Stimulated activated CD8-positive, alpha-beta memory T cell treated with anti-CD3 and anti-CD28 coated beads, Interleukin-15, amount 100 ng/mL, for 48 hours (primary cell): ENCODE data around the gene SP110.

Source experiments
- DNase-seq, 2 donors: peaks; one replicate each; pipeline ENCODE4 v3.0.0-alpha.2; 2020; ENCODE audit warnings: low read depth in 2 of 2

The SP110 gene

GRCh38 chr2:230170532-230170931 is 49.3 kb downstream of the SP110 start:
- no peak for DNase-seq

DNA sequence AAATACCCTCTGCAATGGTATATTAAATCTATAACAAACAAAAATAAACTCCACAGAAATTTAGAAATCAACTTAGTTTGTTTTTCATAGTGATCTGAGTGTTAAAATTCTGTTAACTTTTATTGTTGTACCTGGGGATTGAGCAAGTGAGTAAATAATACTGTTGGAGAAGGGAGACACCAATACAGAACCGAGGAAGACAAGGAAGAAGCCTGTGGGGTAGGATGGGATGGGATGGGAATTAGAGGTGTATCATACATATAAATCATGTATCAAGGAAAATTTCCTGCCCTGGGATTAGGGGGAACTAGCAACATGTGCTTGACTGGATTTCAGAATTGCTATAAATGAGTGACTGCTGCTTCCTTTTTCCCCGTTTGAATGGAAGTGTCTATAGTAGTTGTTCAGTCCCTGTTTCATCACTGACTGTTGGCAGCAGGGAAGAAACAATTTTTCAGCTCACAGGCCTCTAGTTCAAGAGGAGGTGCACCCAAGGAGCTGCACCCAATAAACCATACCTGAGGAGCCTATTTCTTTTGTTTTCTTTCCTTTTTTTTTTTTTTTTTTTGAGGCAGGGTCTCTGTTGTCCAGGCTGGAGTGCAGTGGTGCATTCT is 53.1 kb downstream of the SP110 start:
- no peak for DNase-seq

DNA sequence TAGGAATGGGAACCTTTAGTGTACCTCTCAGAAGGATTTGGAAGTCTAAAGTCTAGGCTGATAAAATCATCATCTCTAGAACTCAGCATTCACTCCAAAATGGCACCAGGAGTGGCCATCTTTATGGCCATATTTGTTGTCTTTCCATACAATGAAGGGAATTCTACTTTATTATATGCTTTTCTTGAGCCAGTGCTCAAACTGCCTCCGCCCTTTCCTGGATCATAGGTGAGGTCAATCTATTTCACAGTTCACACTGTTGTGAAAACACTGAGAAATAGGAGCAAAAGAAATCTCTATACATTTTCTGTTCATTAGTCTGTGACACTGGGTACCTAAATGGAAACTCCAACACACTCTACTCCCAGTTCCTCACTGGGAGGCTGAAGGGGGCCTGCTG is 55.6 kb downstream of the SP110 start:
- DNase-seq = no peak

DNA sequence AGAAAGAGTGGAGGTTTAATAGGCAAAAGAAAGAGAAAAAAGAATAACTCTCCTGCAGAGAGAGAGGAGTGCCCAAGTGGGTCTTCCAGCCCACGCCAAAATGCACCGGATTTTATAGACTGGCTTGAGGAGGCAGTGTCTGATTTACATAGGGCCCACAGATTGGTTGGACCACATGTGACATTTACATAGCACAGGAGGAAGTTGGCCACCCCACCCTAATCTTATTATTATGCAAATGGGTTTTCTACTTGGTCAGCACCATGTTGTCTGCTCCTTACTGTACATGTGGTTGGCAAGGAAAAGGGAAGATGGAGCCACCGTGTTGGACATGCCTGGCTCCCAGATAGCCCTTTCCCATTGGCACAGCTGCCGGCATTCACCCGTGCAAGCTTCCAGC is 56.8 kb downstream of the SP110 start:
- no peak for DNase-seq

DNA sequence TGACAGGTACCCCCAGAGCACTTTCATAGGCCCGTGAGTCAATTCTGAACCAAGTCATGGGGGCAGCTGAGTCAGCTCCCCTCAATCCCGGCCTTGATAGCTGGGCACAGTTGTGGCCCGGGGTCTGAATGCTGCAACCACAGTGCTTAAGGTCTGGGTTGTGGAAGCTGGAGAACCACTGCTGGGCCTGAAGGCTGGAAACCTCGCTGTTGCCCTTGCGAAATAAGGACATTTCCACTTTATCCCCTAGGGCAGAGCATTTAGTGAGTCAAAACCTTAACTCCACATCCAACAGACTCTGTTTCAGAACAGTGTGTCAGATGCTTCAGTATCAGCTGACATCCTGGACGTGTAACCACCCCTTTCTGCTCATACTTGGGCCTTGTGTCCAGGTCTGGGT is 58.6 kb downstream of the SP110 start:
- peak in 1 of 2 donors; percentile 10 for DNase-seq

GRCh38 chr2:230160112-230160660 is 59.6 kb downstream of the SP110 start:
- DNase-seq = peak in 1 of 2 donors; percentile 8

GRCh38 chr2:230158468-230158867 is 61.3 kb downstream of the SP110 start:
- no peak for DNase-seq

DNA sequence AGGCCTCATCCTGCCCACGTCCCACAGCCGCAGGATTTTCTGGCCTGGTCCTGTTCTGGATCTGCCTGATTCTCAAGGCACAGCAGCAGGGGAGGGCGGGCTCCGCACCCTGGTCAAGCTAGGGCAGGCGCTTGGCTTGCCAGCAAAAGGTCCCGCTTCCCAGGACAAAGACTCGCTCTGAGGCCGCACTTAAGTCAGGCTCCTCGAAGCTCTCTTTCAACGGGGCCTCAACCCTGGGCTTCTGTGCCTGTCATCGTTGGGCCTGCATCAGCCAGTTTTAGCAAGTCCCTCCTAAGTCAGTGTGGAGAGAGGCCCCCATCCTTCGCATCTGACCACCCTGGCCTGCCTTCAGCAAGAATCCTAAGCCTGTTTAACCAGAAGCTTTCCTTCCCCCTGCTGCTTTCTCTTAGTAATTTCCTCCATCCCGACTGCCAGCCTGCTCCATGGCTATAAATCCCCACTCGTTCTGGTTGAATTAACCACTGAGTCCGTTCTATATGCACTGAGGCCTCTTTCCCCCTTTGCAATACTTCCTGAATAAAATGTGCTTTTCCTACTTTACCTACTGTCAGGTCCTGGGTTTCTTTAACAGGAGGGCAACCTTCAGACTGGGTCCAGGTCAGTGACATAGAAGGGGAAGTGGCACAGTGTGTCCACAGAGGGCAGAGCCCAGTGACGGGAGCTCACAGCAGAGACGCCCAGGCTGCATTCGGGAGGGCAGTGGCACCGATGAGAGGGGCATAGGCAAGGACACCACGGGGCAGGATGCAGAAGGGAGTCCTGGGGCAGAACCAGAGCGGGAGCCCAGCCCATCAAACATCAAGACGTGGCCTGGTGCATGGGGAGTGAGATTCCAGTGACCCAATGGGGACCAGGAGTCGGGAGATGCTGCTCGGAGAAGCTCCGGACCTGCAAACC is 62.7 kb downstream of the SP110 start:
- no peak for DNase-seq

- DNase-seq = peak; percentile 7 to 36
Measured at GRCh38 chr2:230155359-230155758, 64.4 kb downstream of the SP110 start.

DNA sequence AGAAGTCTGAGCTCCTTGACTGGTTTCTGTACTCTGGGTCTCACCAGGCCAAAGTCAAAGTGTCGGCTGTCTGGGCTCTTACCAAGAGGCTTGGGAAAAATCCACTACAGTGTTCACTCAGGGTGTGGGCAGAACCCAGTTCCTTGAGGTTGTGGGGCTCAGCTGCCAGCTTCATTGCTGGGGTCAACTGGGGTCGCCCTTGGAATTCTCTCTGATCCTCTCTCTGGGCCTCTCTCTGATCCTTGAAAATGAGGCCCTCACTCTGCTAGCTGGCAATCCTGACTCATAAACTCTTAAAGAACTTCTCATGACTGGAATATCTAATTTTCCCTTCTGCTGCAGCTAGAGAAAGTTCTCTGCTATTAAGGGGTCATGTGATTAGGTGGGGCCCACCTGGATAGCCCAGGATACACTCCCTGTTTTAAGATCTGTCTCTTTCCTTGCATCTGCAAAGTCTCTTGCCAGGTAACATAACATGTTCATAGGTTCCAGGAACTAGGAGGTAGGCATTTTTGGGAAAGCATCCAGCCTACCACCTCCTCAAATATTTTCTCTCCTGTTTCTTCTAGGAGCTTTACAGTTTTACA is 66.3 kb downstream of the SP110 start:
- DNase-seq = no peak

GRCh38 chr2:230152334-230152733 is 67.5 kb downstream of the SP110 start:
- no peak for DNase-seq

GRCh38 chr2:230144355-230144754 is 75.4 kb downstream of the SP110 start:
- DNase-seq = no peak

DNA sequence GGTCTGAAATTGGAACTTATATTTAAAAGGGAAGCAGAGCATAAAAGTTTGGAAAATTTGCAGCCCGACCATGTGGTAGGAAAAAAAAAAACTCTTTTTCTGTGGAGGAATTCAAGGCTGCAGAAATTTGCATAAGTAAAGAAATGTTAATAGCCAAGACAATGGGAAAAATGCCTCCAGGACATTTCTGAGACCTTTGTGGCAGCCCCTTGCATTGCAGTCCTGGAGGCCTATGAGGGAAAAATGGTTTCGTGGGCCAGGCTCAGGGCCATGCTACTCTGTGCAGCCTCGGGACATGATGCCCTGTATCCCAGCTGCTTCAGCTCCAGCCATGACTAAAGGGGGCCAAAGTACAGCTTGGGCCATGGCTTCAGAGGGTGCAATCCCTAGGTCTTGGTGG is 79.1 kb downstream of the SP110 start:
- DNase-seq = no peak

- no peak for DNase-seq
Measured at GRCh38 chr2:230137902-230138539, 81.8 kb downstream of the SP110 start.

DNA sequence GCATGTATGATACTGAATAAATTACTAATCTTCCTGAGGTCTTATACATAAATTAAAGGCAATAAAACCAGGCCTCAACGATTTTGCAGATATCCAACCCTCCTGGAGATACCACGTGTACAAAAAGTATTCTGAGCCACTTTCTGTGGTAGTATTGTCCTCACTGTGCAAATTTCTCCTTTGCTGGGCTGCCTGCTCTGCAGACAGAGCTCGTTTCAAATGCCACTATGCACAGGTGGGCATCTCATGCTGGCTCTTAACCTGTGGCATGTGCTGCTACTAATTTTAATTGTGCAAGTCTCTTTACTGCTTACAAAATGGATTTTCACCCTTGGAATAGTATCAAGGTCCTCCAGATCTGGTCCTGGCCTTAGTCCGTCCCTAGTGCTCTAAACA is 84.7 kb downstream of the SP110 start:
- DNase-seq = no peak

DNA sequence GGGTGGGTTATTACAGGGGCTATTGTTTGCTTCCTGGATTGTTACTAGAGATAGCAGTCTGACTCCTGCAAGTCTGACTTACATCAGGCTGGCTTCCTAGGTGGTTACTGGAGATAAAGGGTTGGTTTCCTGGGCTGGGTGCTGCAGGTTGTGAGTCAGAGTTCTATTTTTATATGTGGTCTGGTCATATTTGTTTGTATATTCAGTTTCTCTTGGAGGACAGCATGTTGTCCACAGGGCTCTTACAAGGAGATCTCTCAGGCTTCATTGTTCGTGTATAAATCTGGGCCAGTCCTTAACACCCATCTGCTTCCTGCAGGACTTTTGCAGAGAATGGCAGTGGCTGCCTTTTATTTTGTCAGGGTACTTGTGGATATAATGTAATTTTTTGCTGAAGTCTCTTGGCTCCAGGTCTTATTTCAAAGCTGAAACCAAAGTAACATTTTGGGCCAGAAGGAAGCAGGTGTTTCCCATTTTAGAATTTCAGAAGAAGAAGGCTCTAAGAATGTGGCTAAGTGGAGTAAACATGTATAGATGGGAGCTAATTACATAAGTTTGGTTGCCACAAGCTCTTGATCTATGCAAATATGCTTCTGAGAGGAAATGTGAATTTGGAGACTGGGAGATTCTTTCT is 85.2 kb downstream of the SP110 start:
- no peak for DNase-seq

- DNase-seq = no peak
Measured at GRCh38 chr2:230131366-230131765, 88.4 kb downstream of the SP110 start.

DNA sequence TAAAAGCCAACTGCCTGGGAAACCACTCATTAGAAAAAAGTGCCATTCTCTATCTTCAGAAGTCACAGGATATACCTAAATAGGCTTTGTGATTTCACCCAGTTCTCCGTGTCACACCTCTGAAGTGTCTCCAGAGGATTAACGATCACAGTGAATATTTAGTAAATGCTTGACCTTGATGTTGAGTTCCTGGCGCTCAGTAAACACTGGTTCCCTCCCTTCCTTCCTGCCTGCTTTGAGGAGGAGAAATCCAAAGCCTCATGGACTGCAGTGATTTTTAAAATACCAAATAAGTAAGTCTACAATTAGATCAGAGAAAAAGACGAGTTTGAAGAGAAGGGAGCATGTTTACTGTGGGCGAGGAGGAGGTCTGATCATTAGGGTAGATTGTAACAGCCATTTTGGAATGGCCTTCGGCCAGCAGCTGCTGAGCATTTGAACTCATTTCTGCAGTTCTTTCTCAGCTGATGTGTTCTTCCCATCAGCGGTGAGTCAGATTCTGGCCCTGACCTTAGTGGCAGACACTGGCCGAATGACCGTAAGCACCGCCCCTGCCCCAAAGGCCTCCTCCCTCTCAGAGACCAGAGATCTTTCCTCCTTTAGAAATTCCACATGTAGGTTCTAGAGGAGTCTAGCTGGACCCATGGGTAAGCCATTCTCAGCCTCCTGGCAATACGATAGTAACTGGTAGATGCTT is 89.0 kb downstream of the SP110 start:
- DNase-seq = no peak

DNA sequence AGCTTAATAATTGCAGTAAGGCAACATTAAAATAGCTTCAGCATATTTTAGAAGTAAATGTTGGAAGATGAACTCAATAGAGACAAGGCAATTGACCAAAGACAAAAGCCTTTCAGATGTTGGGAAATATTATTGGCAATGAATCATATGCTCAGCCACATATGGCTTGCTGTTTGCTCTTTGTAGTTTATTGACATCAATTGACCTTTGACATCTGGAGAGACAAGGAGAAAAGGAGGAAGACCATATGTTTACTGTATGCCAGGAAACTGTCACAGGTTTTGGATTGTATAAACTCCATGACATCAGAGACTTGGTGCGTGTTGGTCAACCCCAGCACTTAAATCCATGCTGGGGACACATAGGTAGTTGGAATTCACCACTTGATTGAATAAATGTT is 90.4 kb downstream of the SP110 start:
- no peak for DNase-seq

DNA sequence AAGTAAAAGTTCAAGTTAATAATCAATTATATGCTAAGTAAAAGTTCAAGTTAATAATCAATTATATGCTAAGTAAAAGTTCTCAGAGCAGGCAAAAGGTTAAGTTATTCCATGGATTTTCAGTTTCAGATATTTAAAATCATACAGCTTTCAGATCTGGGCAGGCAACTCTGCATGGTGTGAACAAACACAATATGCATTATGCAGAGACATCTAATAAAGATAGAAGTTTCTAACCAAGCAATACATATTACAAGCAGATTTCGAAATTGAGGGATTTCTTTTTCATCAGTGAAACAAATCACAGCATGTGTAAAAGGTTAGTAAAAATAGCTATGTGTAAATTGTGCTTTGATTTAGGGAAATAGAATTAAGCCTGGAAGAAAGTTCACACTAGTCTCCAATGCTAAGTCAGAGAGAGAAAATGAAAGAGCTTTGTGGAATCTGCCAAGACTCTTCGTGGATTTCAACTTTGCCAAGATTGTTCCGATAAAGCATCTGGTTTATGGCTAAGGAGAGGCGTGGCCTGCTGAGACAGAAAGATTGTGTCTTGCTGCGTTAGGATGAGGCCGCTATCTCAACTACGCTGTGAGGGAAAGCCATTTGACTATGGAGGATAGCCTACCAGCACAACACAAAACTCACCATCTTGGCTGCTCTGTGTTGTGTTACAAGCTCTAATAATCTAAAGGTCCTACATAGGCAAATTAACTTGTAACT is 91.0 kb downstream of the SP110 start:
- no peak for DNase-seq
